T-helper 1 cell treated with Interleukin-12 subunit alpha and Interleukin-12 subunit beta and Interleukin-4 antibody, amounts not matched to agents 30 μg/mL and 1 μg/mL, for 36 hours (primary cell): Measurements from ENCODE around the gene APLP1.

Source experiments
- H3K27ac Mint-ChIP-seq: one replicate; pipeline ENCODE4 v1.8.0; 2021; ENCODE audit warnings: mild to moderate bottlenecking, mixed read lengths
- H3K27me3 Mint-ChIP-seq: one replicate; pipeline ENCODE4 v1.8.0; 2021; ENCODE audit warnings: low read depth, mixed read lengths
- H3K36me3 Mint-ChIP-seq: one replicate; pipeline ENCODE4 v1.8.0; 2021; ENCODE audit warnings: low read depth, mixed read lengths
- H3K4me1 Mint-ChIP-seq: one replicate; pipeline ENCODE4 v1.8.0; 2021; ENCODE audit warnings: low read depth, mixed read lengths
- H3K4me3 Mint-ChIP-seq: one replicate; pipeline ENCODE4 v1.8.0; 2021; ENCODE audit warnings: mild to moderate bottlenecking, moderate library complexity, mixed read lengths
- H3K9me3 Mint-ChIP-seq: one replicate; pipeline ENCODE4 v1.8.0; 2021; ENCODE audit warnings: mixed read lengths

The APLP1 gene

GRCh38 chr19:35846038-35846668 lies 22.2 kb upstream of the APLP1 start:
- H3K36me3 Mint-ChIP-seq = no peaks in the 10 kb centered on the region
- no peak overlapping the region for H3K4me3 Mint-ChIP-seq
- H3K27me3 Mint-ChIP-seq = peaks cover 60% of the 10 kb centered on the region

DNA sequence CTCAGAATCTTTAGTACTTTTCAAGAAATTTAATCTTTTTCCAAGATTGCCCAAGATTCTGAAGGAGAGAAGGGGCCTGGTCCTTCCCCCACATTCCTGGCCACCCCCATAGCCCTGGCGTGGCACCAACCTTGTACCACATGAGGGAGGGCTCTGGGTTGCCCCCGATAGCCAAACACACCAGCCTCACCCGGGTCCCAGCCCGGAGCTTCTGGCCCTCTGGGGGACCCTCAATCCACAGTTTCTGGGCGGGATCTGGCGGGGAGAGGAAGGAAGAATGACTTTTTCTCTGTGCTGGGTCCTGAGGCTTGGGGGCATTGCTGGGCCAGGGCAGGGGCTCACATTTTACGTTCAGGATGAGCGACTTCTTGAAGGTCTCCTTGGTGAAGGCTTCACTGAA lies 20.5 kb upstream of the APLP1 start:
- no peaks in the 10 kb centered on the region for H3K36me3 Mint-ChIP-seq
- H3K27me3 Mint-ChIP-seq = peaks cover 67% of the 10 kb centered on the region
- H3K4me3 Mint-ChIP-seq = no peak overlapping the region
- peaks cover 12% of the 10 kb centered on the region for H3K4me1 Mint-ChIP-seq
- no peaks in the 10 kb centered on the region for H3K9me3 Mint-ChIP-seq
- no peak overlapping the region for H3K27ac Mint-ChIP-seq

More at GRCh38 chr19:35846038-35846668, 22.2 kb upstream of the APLP1 start:
- no peak overlapping the region for H3K27ac Mint-ChIP-seq
- peaks cover 12% of the 10 kb centered on the region for H3K4me1 Mint-ChIP-seq
- no peaks in the 10 kb centered on the region for H3K9me3 Mint-ChIP-seq

DNA sequence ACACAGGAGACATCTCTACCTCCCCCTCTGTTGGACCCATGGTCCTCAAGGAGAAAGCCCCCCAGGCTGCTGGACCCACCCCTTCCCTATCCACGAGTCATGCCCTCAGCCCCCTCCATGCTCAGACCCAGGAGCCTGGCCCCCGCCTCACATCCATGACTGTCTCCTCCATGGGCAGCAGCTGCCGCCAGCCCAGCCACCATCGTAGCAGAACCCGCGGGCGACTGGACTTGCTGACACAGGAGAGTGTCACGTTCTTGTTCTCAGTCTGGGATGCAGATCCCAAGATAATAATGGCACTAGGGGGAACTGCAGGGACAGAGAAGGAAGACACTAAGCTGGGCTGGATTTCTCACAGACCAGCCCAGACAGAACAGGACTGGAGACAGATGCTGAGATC lies 19.9 kb upstream of the APLP1 start:
- H3K4me1 Mint-ChIP-seq = peaks cover 12% of the 10 kb centered on the region
- no peak overlapping the region for H3K4me3 Mint-ChIP-seq
- H3K27me3 Mint-ChIP-seq = peaks cover 67% of the 10 kb centered on the region
- H3K9me3 Mint-ChIP-seq = no peaks in the 10 kb centered on the region
- no peak overlapping the region for H3K27ac Mint-ChIP-seq
- H3K36me3 Mint-ChIP-seq = no peaks in the 10 kb centered on the region

DNA sequence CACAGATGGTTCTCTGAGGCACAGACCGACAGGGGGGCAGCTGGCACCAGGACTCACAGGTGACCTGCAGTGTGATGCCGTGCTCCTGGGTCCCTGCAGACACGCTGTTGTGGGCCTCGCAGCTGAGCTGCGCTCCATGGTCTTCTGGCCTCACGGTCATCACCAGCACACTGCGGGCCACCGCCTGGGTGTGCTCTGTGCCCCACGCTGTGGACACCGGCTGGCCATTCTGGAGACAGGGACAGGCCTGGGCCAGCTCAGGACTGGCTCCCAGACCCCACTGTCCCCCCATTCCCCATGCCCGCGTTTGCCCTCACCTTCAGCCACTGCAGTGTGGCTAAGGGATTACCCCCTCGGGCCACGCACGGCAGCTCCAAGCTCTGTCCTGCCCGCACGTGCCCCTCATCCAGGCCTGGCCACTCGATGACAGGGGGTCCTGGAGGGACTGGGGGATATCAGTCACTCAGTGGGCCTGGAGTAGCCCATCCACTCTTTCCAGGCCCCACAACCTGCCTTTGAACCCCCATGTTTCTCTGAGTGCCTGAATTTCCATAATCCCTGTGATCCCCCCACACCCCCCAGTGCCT lies 19.4 kb upstream of the APLP1 start:
- no peak overlapping the region for H3K27ac Mint-ChIP-seq
- H3K4me3 Mint-ChIP-seq = no peak overlapping the region
- H3K36me3 Mint-ChIP-seq = no peaks in the 10 kb centered on the region
- H3K9me3 Mint-ChIP-seq = no peaks in the 10 kb centered on the region
- H3K4me1 Mint-ChIP-seq = peaks cover 12% of the 10 kb centered on the region
- peaks cover 62% of the 10 kb centered on the region for H3K27me3 Mint-ChIP-seq

DNA sequence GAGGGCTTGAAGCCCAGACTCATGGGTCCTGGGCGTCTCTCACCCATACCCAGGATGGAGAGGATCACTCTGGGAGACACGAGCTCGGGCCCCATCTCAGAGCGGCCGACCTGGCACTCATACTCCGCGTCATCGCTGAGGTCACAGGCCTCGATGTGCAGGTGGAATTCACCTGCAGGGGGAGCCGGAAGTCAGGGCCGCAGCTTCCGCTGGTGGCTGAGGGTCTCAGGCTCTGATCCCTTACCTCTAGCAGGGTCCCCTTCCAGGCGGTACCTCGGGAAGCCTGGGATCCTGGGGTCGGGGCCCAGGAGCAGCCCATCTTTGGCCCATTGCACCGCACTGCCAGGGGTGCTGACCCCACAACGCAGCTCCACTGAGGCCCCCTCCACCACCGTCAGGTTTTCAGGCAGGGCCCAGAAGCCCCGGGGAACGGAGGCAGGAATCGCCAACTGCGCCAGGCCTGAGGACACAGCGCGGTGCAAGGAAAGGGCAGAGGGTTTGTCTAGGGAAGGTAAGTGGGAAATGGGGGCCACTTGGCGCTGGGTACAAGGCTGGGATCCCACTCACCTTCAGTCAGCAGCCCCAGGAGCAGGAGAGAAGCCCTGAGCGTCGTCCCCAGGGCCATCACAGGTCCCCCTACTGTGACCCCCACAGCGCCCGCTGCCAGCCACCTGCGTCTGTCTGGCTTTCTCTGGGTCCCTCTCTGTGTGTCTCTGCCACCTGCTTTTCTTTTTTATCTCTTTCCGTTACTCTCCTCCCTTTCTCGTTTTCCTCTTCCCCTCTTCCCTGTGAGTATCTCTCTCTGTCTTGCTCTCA lies 17.0 kb upstream of the APLP1 start:
- Mint-ChIP-seq H3K4me3 (no peak overlapping the region), H3K4me1 (peaks cover 6% of the 10 kb centered on the region), H3K36me3 (no peaks in the 10 kb centered on the region), H3K27ac (no peak overlapping the region), H3K9me3 (no peaks in the 10 kb centered on the region), H3K27me3 (peaks cover 57% of the 10 kb centered on the region)

DNA sequence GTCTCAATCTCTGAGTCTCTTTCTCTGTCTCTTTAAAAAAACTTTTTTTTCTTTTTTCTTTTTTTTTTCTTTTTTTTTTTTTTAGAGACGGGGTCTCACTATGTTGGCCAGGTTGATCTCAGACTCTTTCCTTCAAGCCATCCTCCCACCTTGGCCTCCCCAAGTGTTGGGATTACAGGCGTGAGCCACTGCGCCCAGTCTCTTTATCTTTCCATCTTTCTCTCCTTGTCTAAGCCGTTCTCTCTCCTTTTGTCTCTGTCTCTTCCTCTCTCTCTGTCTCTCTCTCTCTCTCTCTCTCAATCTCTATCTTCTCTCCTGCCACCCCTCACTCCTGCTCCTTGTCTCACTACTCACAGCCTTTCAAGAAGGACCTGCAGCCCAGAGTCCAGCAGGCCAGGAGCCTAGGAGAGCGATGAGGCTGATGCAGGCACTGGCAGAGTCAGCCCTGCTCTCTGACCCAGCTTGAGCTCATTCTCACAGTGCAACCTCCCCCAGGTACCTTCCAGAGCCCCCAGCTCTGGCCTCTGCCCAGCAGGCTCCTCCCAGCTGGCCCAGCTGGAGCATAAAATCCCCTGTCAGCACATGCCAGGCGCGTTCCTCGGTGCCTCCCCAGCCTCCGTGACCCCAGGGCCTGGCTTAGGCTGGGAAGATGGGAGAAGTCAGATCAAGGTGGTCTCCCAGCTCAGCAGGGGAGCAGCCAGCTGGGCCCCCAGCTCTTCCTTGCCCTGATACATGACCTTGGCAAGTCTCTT lies 16.2 kb upstream of the APLP1 start, which contains the start of gene NPHS1:
Gene NPHS1 (minus strand): TSS at position 476 of the 752 bp plus-strand sequence. CDS start 667 bp downstream, outside the sequence.
- H3K27ac Mint-ChIP-seq = no peak within 1 kb of the TSS
- no peaks in the 10 kb centered on the region for H3K36me3 Mint-ChIP-seq
- peaks cover 5% of the 10 kb centered on the region for H3K4me1 Mint-ChIP-seq
- no peaks in the 10 kb centered on the region for H3K9me3 Mint-ChIP-seq
- H3K27me3 Mint-ChIP-seq = peaks cover 54% of the 10 kb centered on the region
- H3K4me3 Mint-ChIP-seq = no peak within 1 kb of the TSS

DNA sequence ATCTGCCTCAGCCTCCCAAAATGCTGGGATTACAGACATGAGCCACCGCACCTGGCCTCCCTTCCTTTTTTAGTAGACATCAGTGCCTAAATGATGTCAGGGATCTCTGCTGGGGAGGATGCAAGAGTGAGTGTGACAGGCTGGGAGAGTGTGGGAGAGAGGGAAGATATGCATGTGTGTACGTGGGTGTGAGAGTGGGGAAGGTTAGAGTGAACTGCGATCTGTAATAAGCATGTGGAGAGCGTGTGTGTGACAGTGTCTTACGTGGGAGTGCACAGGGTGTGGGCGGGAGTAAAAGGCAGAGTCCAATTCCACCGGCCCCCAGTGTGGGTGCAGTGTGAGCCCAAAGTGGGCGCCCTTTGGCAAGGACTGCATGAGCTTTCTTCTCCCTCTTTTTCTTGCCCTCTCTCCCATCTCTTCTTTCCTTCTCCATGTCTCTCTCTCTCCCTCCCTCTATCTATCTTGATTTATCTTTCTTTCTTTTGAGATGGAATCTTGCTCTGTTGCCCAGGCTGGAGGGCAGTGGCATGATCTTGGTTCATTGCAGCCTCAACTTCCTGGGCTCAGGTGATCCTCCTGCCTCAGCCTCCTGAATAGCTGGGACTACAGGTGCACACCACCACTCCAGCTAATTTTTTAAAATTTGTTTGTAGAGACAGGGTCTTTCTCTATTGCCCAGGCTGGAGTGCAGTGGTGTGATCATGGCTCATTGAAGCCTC lies 15.2 kb upstream of the APLP1 start:
- Mint-ChIP-seq H3K27me3 (peaks cover 59% of the 10 kb centered on the region), H3K27ac (no peak overlapping the region), H3K4me1 (peaks cover 8% of the 10 kb centered on the region), H3K36me3 (no peaks in the 10 kb centered on the region), H3K9me3 (no peaks in the 10 kb centered on the region), H3K4me3 (no peak overlapping the region)

GRCh38 chr19:35856546-35857149 lies 11.7 kb upstream of the APLP1 start, which contains the start of gene KIRREL2:
Gene KIRREL2, plus strand, starts transcription at chr19:35856911. Its CDS starts 209 bp downstream, at chr19:35857120.
- Mint-ChIP-seq H3K36me3 (peaks cover 3% of the 10 kb centered on the region), H3K27me3 (peaks cover 73% of the 10 kb centered on the region), H3K4me3 (peak within 1 kb of the TSS; percentile 88), H3K4me1 (peaks cover 11% of the 10 kb centered on the region), H3K9me3 (no peaks in the 10 kb centered on the region), H3K27ac (no peak within 1 kb of the TSS)

DNA sequence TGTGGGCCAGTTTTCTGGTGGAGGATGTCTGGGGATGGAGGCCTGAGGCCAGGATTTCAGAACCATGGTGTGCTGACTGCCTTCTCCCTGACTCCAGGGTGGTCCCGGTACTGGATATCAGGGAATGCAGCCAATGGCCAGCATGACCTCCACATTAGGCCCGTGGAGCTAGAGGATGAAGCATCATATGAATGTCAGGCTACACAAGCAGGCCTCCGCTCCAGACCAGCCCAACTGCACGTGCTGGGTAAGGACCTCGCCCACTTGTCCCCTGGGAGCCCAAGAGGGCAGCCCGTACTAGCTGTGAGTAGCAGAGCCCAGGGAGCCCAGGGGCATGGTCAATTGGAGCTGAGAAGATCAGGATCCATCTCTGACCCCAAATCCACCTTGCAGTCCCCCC lies 10.1 kb upstream of the APLP1 start:
- Mint-ChIP-seq H3K9me3 (no peaks in the 10 kb centered on the region), H3K27me3 (peaks cover 69% of the 10 kb centered on the region), H3K4me1 (peaks cover 11% of the 10 kb centered on the region), H3K27ac (no peak overlapping the region), H3K36me3 (peaks cover 3% of the 10 kb centered on the region), H3K4me3 (no peak overlapping the region)

GRCh38 chr19:35859414-35859813 lies 9.0 kb upstream of the APLP1 start:
- Mint-ChIP-seq H3K27me3 (peaks cover 66% of the 10 kb centered on the region), H3K27ac (no peak overlapping the region), H3K9me3 (no peaks in the 10 kb centered on the region), H3K4me1 (peaks cover 11% of the 10 kb centered on the region), H3K4me3 (no peak overlapping the region), H3K36me3 (peaks cover 3% of the 10 kb centered on the region)

GRCh38 chr19:35860436-35860817 lies 7.9 kb upstream of the APLP1 start:
- Mint-ChIP-seq H3K27ac (no peak overlapping the region), H3K36me3 (peaks cover 3% of the 10 kb centered on the region), H3K4me1 (peaks cover 11% of the 10 kb centered on the region), H3K9me3 (no peaks in the 10 kb centered on the region), H3K27me3 (peaks cover 56% of the 10 kb centered on the region), H3K4me3 (no peak overlapping the region)

DNA sequence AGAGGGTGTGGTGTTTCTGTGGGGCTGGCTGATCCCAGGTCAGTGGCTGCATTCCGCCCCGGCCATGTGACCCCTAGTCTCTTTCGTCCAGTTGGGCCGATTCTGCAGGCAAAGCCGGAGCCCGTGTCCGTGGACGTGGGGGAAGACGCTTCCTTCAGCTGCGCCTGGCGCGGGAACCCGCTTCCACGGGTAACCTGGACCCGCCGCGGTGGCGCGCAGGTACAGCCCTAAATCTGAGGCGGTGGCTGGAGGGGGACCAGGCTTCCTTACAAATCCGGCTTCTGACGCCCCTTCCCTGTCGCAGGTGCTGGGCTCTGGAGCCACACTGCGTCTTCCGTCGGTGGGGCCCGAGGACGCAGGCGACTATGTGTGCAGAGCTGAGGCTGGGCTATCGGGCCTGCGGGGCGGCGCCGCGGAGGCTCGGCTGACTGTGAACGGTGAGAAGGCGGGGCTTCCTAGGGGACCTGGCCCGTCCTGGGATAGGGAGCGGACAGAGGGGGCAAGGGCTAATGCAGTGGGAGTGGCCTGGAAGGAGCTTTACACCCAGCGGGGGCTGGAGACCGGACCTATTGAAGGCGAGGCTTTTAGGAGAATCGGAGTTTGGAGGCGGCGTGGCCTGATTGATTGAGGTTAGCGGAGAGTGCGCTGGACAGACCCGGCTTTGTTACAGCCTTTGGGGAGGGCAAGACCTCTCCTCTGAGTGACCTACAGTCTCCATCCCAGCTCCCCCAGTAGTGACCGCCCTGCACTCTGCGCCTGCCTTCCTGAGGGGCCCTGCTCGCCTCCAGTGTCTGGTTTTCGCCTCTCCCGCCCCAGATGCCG lies 7.3 kb upstream of the APLP1 start:
- no peak overlapping the region for H3K4me3 Mint-ChIP-seq
- H3K27me3 Mint-ChIP-seq = peaks cover 52% of the 10 kb centered on the region
- H3K4me1 Mint-ChIP-seq = peaks cover 9% of the 10 kb centered on the region
- peaks cover 3% of the 10 kb centered on the region for H3K36me3 Mint-ChIP-seq
- H3K9me3 Mint-ChIP-seq = no peaks in the 10 kb centered on the region
- no peak overlapping the region for H3K27ac Mint-ChIP-seq

DNA sequence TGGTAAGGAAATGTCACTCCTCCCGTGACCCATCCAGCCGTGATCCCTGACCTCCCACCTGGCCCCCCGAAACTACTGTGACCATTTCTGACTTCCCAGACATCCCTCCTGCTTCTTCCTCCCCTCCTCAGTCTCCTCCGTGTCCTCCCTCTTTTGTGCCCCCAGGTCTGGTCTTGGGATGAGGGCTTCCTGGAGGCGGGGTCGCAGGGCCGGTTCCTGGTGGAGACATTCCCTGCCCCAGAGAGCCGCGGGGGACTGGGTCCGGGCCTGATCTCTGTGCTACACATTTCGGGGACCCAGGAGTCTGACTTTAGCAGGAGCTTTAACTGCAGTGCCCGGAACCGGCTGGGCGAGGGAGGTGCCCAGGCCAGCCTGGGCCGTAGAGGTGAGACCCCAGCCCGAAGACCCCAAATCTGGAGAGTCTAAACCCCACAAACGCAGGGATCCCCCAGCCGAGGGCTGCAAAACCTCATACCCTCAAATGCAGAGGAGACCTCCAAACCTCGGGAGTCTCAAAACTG lies 6.7 kb upstream of the APLP1 start:
- no peak overlapping the region for H3K27ac Mint-ChIP-seq
- H3K36me3 Mint-ChIP-seq = peaks cover 3% of the 10 kb centered on the region
- H3K9me3 Mint-ChIP-seq = no peaks in the 10 kb centered on the region
- peaks cover 56% of the 10 kb centered on the region for H3K27me3 Mint-ChIP-seq
- H3K4me3 Mint-ChIP-seq = no peak overlapping the region
- H3K4me1 Mint-ChIP-seq = peaks cover 9% of the 10 kb centered on the region
